ENCODE results near the gene BBS12. TPM values are rescaled to one million over a fixed set of nuclear protein-coding genes. Genes with fewer than 3 reads are reported as not detected.

The BBS12 gene
- total RNA-seq, 1 experiment from 2014 or later, result 4.9 TPM

DNA sequence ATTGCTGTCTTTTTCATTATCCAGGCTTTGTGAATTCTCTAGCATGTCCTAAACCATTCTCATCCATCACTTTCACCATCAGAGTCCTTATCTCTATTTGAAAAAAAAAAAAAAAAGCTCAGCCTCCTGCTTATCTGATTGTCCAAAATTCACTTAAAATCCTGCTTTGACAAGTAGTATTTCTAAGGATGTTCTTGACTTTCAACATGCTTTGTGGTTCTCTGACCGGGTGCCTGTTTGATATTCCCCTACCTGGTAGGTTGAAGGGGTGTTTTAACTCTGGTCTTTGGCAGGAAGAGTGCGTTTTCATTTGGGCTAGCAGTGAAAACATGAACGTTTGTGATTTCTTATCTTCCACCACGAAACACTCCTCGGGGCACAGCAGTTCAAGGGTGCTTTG, 17.3 kb upstream of the BBS12 start:
- POLR2A ChIA-PET (ENCODE audit: unreplicated experiment), result no interaction called here
- H3K79me2 ChIP-seq (ENCODE audit: low read depth), result no peaks in the 10 kb centered on the region
- no peaks in the 10 kb centered on the region for H4K20me1 ChIP-seq (ENCODE audit: insufficient read depth)
- H2AFZ ChIP-seq, result no peak overlapping the region
- no peaks in the 10 kb centered on the region; the same call in 1 of the 2 replicates for H3K9me3 ChIP-seq (ENCODE audit: insufficient read depth, low read depth)
- H3K4me2 ChIP-seq, result no peak overlapping the region
- no TSS peak for BruUV-seq (replicated peaks)
- H3K27me3 ChIP-seq (ENCODE audit: insufficient read depth, low read depth), result no peaks in the 10 kb centered on the region
- H3F3A ChIP-seq (ENCODE audit: insufficient read depth, low read depth), result no peaks in the 10 kb centered on the region
- DNase-seq, result no peak
- H3K27ac ChIP-seq, result no peak overlapping the region
- no peaks in the 10 kb centered on the region for H3K9me2 ChIP-seq (ENCODE audit: insufficient read depth)
- no peak overlapping the region for H3K4me3 ChIP-seq
- H3K36me3 ChIP-seq (ENCODE audit: low read depth), result no peaks in the 10 kb centered on the region
- CTCF ChIA-PET, result no interaction called here
- TF ChIP-seq CTCF (conservative IDR thresholded peaks at IDR 0.05), result no peak
- no peak for TF ChIP-seq EZH2 (IDR thresholded peaks at IDR 0.05; ENCODE audit: low read depth)
- intact Hi-C loops (cut with micrococcal nuclease; ENCODE audit: unreplicated experiment), result no loop called here
- H3K4me1 ChIP-seq (replicated peaks; ENCODE audit: insufficient read depth), result no peaks in the 10 kb centered on the region

GRCh38 chr4:122716825-122717448, 15.6 kb upstream of the BBS12 start:
- Histone ChIP-seq H3K4me1 (replicated peaks; ENCODE audit: insufficient read depth) (no peaks in the 10 kb centered on the region), H3F3A (ENCODE audit: insufficient read depth, low read depth) (no peaks in the 10 kb centered on the region), H2AFZ (no peak overlapping the region), H3K36me3 (ENCODE audit: low read depth) (no peaks in the 10 kb centered on the region), H3K9me2 (ENCODE audit: insufficient read depth) (no peaks in the 10 kb centered on the region), H3K4me2 (no peak overlapping the region), H3K9me3 (ENCODE audit: insufficient read depth, low read depth) (no peaks in the 10 kb centered on the region), H3K79me2 (ENCODE audit: low read depth) (no peaks in the 10 kb centered on the region), H3K4me3 (no peak overlapping the region), H3K27me3 (ENCODE audit: insufficient read depth, low read depth) (no peaks in the 10 kb centered on the region), H3K27ac (no peak overlapping the region), H4K20me1 (ENCODE audit: insufficient read depth) (no peaks in the 10 kb centered on the region)
- peak in 1 of 2 experiments; percentile 54 for DNase-seq
- TF ChIP-seq EZH2 (IDR thresholded peaks at IDR 0.05; ENCODE audit: low read depth) (no peak), CTCF (conservative IDR thresholded peaks at IDR 0.05) (peak; percentile 90)
- BruUV-seq (replicated peaks), result no TSS peak
- intact Hi-C loops (cut with micrococcal nuclease; ENCODE audit: unreplicated experiment), result loop anchor here (2.0 kb wide), 1 partner anchor 114 kb away; no protein-coding TSS in a partner anchor
- CTCF ChIA-PET, result interaction anchor here (0.6 to 2.3 kb wide), 4 partner anchors 16 to 114 kb away, joined by 4 to 16 read pairs (median 7); partner anchors contain the start of gene BBS12
- POLR2A ChIA-PET (ENCODE audit: unreplicated experiment), result no interaction called here

DNA sequence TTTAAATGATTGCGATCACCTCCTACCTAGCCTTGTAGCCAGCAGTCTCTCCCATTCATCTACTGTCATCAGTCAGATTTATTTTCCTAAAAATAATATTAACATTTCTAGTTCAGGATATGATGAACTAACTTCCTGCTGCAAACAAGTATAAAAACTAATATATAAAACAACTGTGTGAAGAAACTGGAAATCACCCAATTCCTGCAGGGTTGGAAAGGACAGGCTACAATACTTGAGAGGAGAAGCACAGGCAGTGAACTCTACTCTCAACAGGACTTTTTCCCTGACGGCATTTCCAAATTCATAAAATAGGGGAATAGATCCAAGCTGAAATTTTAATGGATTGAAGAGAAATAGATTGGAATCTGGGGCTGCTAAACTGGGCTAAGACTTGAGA, 14.2 kb upstream of the BBS12 start:
- H3K9me3 ChIP-seq (ENCODE audit: insufficient read depth, low read depth), result no peaks in the 10 kb centered on the region
- H3K9me2 ChIP-seq (ENCODE audit: insufficient read depth), result no peaks in the 10 kb centered on the region
- H3K4me2 ChIP-seq, result no peak overlapping the region
- no peak overlapping the region for H2AFZ ChIP-seq
- TF ChIP-seq CTCF (conservative IDR thresholded peaks at IDR 0.05), result no peak
- TF ChIP-seq EZH2 (IDR thresholded peaks at IDR 0.05; ENCODE audit: low read depth), result no peak
- H3K4me3 ChIP-seq, result no peak overlapping the region
- no peaks in the 10 kb centered on the region for H3F3A ChIP-seq (ENCODE audit: insufficient read depth, low read depth)
- intact Hi-C loops (cut with micrococcal nuclease; ENCODE audit: unreplicated experiment), result no loop called here
- no peaks in the 10 kb centered on the region for H3K36me3 ChIP-seq (ENCODE audit: low read depth)
- ChIA-PET POLR2A (ENCODE audit: unreplicated experiment) (interaction anchor here (0.7 kb wide), 1 partner anchor 15 kb away, joined by 3 read pairs; no protein-coding TSS in a partner anchor), CTCF (interaction anchor here (2.3 kb wide), 1 partner anchor 116 kb away, joined by 16 read pairs; no protein-coding TSS in a partner anchor)
- no peaks in the 10 kb centered on the region for H3K27me3 ChIP-seq (ENCODE audit: insufficient read depth, low read depth)
- no peaks in the 10 kb centered on the region for H4K20me1 ChIP-seq (ENCODE audit: insufficient read depth)
- BruUV-seq (replicated peaks), result no TSS peak
- H3K4me1 ChIP-seq (replicated peaks; ENCODE audit: insufficient read depth), result no peaks in the 10 kb centered on the region
- no peak for DNase-seq
- H3K79me2 ChIP-seq (ENCODE audit: low read depth), result no peaks in the 10 kb centered on the region
- H3K27ac ChIP-seq, result no peak overlapping the region
